ENCODE data around the gene AK8. TPM values are rescaled to one million over a fixed set of nuclear protein-coding genes. Genes with fewer than 3 reads are reported as not detected.
A peak's percentile ranks its signal among the peaks of the same experiment; 100 is the strongest.

AK8 gene
- total RNA-seq, 2 experiments from 2014 or later, result 0.21 TPM; not detected in 1

GRCh38 chr9:132824151-132824550 lies 53.9 kb downstream of the AK8 start:
- no peaks in the 10 kb centered on the region for H3K36me3 Mint-ChIP-seq (ENCODE audit: low read depth)
- ChIA-PET CTCF (interaction anchor here (0.6 kb wide), 1 partner anchor 16 kb away, joined by 3 read pairs; no protein-coding TSS in a partner anchor), POLR2A (no interaction called here)
- DNase-seq, result no peak
- ATAC-seq, result no peak
- peaks cover 2% of the 10 kb centered on the region for H3K4me1 Mint-ChIP-seq
- no peak overlapping the region for H3K27ac Mint-ChIP-seq
- peaks cover 15% of the 10 kb centered on the region for H3K27me3 Mint-ChIP-seq
- no peak overlapping the region for H3K4me3 Mint-ChIP-seq
- H3K9me3 Mint-ChIP-seq (ENCODE audit: low read depth), result no peaks in the 10 kb centered on the region
- intact Hi-C loops (cut with DNase I, micrococcal nuclease), result no loop called here

GRCh38 chr9:132823370-132824145 lies 54.5 kb downstream of the AK8 start:
- Mint-ChIP-seq H3K27ac (no peak overlapping the region), H3K4me1 (peaks cover 2% of the 10 kb centered on the region), H3K9me3 (ENCODE audit: low read depth) (no peaks in the 10 kb centered on the region), H3K36me3 (ENCODE audit: low read depth) (no peaks in the 10 kb centered on the region), H3K27me3 (peaks cover 15% of the 10 kb centered on the region), H3K4me3 (no peak overlapping the region)
- DNase-seq (peak; percentile 22), ATAC-seq (peak; percentile 26)
- ChIA-PET CTCF (interaction anchor here (0.6 kb wide), 1 partner anchor 16 kb away, joined by 3 read pairs; no protein-coding TSS in a partner anchor), POLR2A (no interaction called here)
- intact Hi-C loops (cut with DNase I, micrococcal nuclease), result no loop called here

GRCh38 chr9:132820169-132820944 lies 57.7 kb downstream of the AK8 start:
- no peaks in the 10 kb centered on the region for H3K9me3 Mint-ChIP-seq (ENCODE audit: low read depth)
- DNase-seq (no peak), ATAC-seq (no peak)
- H3K27ac Mint-ChIP-seq, result no peak overlapping the region
- H3K4me1 Mint-ChIP-seq, result peaks cover 2% of the 10 kb centered on the region
- peaks cover 22% of the 10 kb centered on the region for H3K27me3 Mint-ChIP-seq
- intact Hi-C loops (cut with DNase I, micrococcal nuclease), result no loop called here
- POLR2A ChIA-PET, result no interaction called here
- CTCF ChIA-PET, result interaction anchor here (0.5 to 1.4 kb wide), 3 partner anchors 52 to 83 kb away, joined by 3 to 4 read pairs (median 4); no protein-coding TSS in a partner anchor
- no peak overlapping the region for H3K4me3 Mint-ChIP-seq
- no peaks in the 10 kb centered on the region for H3K36me3 Mint-ChIP-seq (ENCODE audit: low read depth)

GRCh38 chr9:132818588-132818987 lies 59.5 kb downstream of the AK8 start:
- Mint-ChIP-seq H3K9me3 (ENCODE audit: low read depth) (no peaks in the 10 kb centered on the region), H3K4me1 (no peaks in the 10 kb centered on the region), H3K4me3 (no peak overlapping the region), H3K27me3 (peaks cover 17% of the 10 kb centered on the region), H3K27ac (no peak overlapping the region), H3K36me3 (ENCODE audit: low read depth) (no peaks in the 10 kb centered on the region)
- intact Hi-C loops (cut with DNase I, micrococcal nuclease), result no loop called here
- DNase-seq (no peak), ATAC-seq (no peak)
- ChIA-PET POLR2A (no interaction called here), CTCF (interaction anchor here (1.0 kb wide), 1 partner anchor 84 kb away, joined by 4 read pairs; no protein-coding TSS in a partner anchor)

DNA sequence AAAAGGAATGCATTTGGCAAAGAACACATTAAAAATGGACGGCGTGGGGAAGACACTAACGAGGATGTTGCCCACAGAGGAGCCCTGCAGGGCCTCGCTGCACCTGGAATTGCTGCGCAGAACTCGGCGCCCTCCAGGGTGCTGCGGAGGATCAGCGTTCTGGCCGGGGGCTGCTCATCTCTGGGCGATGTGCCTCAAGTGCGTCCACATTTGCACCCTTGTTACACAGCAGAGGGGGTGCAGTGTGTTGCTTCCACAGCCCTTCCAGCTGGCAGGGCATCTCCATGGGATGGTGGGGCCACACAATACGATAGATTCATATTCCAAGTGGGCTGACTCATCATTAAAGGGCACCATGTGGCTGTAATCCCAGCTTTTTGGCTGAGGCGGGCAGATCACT lies 63.1 kb downstream of the AK8 start:
- POLR2A ChIA-PET, result no interaction called here
- DNase-seq (no peak), ATAC-seq (no peak)
- CTCF ChIA-PET, result no interaction called here
- no peaks in the 10 kb centered on the region for H3K36me3 Mint-ChIP-seq (ENCODE audit: low read depth)
- H3K4me3 Mint-ChIP-seq, result no peak overlapping the region
- H3K27me3 Mint-ChIP-seq, result peaks cover 18% of the 10 kb centered on the region
- H3K27ac Mint-ChIP-seq, result no peak overlapping the region
- intact Hi-C loops (cut with DNase I, micrococcal nuclease), result no loop called here
- H3K9me3 Mint-ChIP-seq (ENCODE audit: low read depth), result no peaks in the 10 kb centered on the region
- H3K4me1 Mint-ChIP-seq, result no peaks in the 10 kb centered on the region

GRCh38 chr9:132813115-132813771 lies 64.8 kb downstream of the AK8 start:
- no peak for ATAC-seq
- Mint-ChIP-seq H3K27ac (no peak overlapping the region), H3K27me3 (peaks cover 27% of the 10 kb centered on the region), H3K9me3 (ENCODE audit: low read depth) (no peaks in the 10 kb centered on the region), H3K4me1 (no peaks in the 10 kb centered on the region), H3K4me3 (no peak overlapping the region), H3K36me3 (ENCODE audit: low read depth) (no peaks in the 10 kb centered on the region)
- POLR2A ChIA-PET, result no interaction called here
- no peak for DNase-seq
- CTCF ChIA-PET, result interaction anchor here (0.7 kb wide), 1 partner anchor 1922 kb away, joined by 3 read pairs; no protein-coding TSS in a partner anchor
- intact Hi-C loops (cut with DNase I, micrococcal nuclease), result no loop called here

DNA sequence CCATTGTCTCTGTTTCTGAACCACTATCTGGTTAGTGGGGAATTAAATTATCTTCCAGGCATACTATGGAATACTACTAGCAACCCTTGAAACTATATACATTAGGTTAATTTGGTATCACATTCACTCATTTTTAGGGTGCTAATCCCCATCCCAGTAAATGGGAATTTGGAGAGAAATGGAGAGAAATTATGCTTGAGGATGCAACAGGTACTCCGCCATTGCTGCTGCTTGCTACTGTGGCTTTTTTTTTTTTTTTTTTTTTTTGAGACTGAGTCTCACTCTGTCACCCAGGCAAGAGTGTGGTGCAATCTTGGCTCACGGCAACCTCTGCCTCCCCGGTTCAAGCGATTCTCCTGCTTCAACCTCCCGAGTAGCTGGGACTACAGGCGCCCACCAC lies 66.1 kb downstream of the AK8 start:
- no peaks in the 10 kb centered on the region for H3K4me1 Mint-ChIP-seq
- ChIA-PET POLR2A (no interaction called here), CTCF (no interaction called here)
- no peaks in the 10 kb centered on the region for H3K36me3 Mint-ChIP-seq (ENCODE audit: low read depth)
- DNase-seq (no peak), ATAC-seq (no peak)
- H3K27me3 Mint-ChIP-seq, result peaks cover 21% of the 10 kb centered on the region
- intact Hi-C loops (cut with DNase I, micrococcal nuclease), result no loop called here
- no peak overlapping the region for H3K27ac Mint-ChIP-seq
- H3K9me3 Mint-ChIP-seq (ENCODE audit: low read depth), result no peaks in the 10 kb centered on the region
- no peak overlapping the region for H3K4me3 Mint-ChIP-seq

DNA sequence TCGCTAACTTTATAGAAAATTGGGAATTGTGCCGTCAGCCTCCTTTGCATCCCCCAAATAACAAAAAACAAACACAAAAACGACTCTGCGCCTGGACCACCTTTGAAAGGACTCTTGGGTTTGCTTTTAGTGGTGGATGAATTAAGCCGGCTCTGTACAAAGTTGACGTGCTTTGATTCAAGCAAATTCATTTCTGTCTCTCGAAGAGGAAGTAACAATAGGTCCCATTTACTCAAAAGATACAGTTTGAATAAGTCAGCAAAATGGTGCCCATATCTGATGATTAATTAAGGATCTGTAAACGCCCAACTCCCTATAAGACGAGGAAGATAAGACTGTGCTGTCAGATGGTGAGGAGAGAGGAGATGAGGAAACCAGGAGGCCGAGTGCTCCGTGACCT lies 67.8 kb downstream of the AK8 start:
- H3K4me3 Mint-ChIP-seq, result no peak overlapping the region
- intact Hi-C loops (cut with DNase I, micrococcal nuclease), result no loop called here
- ATAC-seq (no peak), DNase-seq (no peak)
- H3K27ac Mint-ChIP-seq, result no peak overlapping the region
- no peaks in the 10 kb centered on the region for H3K36me3 Mint-ChIP-seq (ENCODE audit: low read depth)
- CTCF ChIA-PET, result no interaction called here
- POLR2A ChIA-PET, result no interaction called here
- H3K9me3 Mint-ChIP-seq (ENCODE audit: low read depth), result no peaks in the 10 kb centered on the region
- H3K27me3 Mint-ChIP-seq, result peaks cover 21% of the 10 kb centered on the region
- no peaks in the 10 kb centered on the region for H3K4me1 Mint-ChIP-seq

- Mint-ChIP-seq H3K4me1 (no peaks in the 10 kb centered on the region), H3K4me3 (no peak overlapping the region), H3K27ac (no peak overlapping the region), H3K27me3 (peaks cover 21% of the 10 kb centered on the region), H3K9me3 (ENCODE audit: low read depth) (no peaks in the 10 kb centered on the region), H3K36me3 (ENCODE audit: low read depth) (no peaks in the 10 kb centered on the region)
- ChIA-PET POLR2A (no interaction called here), CTCF (no interaction called here)
- no peak for ATAC-seq
- DNase-seq, result no peak
- intact Hi-C loops (cut with DNase I, micrococcal nuclease), result loop anchor here in 1 of 2 experiments (10.0 kb wide), 1 partner anchor 135 kb away; the partner anchor contains the start of gene GTF3C4
Measured at GRCh38 chr9:132809677-132810271, 68.3 kb downstream of the AK8 start.

DNA sequence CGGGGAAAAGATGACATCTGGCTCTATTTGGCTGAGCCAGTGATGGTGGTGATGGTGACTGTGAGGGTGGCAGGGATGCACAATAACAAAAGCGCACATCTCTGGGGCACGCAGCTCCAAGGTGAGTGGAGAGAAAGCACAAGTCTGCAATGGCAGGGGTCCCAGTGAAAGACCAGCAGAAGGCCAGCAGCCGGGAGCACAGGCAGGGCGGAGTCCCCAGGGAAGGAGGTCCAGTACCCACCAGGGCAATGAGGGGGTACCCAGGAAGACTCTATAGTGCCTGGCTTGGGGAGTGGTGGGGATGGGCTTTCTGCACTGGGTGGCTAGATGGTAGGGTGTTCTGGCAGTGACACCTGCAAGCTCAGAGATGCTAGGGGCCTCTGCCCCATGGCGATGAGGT lies 69.4 kb downstream of the AK8 start:
- intact Hi-C loops (cut with DNase I, micrococcal nuclease), result loop anchor here in 1 of 2 experiments (10.0 kb wide), 1 partner anchor 134 kb away; the partner anchor contains the start of gene GTF3C4
- Mint-ChIP-seq H3K4me1 (no peaks in the 10 kb centered on the region), H3K27ac (no peak overlapping the region), H3K4me3 (no peak overlapping the region), H3K27me3 (peaks cover 17% of the 10 kb centered on the region), H3K36me3 (ENCODE audit: low read depth) (no peaks in the 10 kb centered on the region), H3K9me3 (ENCODE audit: low read depth) (no peaks in the 10 kb centered on the region)
- ATAC-seq, result no peak
- ChIA-PET POLR2A (no interaction called here), CTCF (interaction anchor here (0.6 to 1.0 kb wide), 3 partner anchors 94 to 966 kb away, joined by 3 read pairs; no protein-coding TSS in a partner anchor)
- DNase-seq, result no peak
